Transverse colon (tissue), 4 donors: ENCODE data around the gene GNL2.

ENCODE experiments used
- EP300 ChIP-seq: sonication (generic); formaldehyde crosslinking; IDR thresholded peaks from one replicate; pipeline ENCODE4 v1.6.1; 2017; ENCODE audit warnings: antibody characterized with exemption, low read depth
- POLR2A ChIP-seq: fragments of 450-650 bp; IDR thresholded peaks from one replicate; pipeline ENCODE4 v1.6.1; 2016; ENCODE audit warnings: antibody characterized with exemption, mild to moderate bottlenecking, moderate library complexity
- POLR2AphosphoS5 ChIP-seq, 3 donors: sonication (generic); formaldehyde crosslinking; IDR thresholded peaks; one replicate each; pipeline ENCODE4 v1.6.1; 2016; ENCODE audit warnings: antibody characterized with exemption in 3 of 3
- TF ChIP-seq, protein P1 (sequence below), 5 experiments: fragments of 200-600 bp in 3 of 5; fragments of 450-650 bp in 2 of 5; sonication (generic) in 3 of 5; IDR thresholded peaks; 1 replicate in 2 of 5; 2 replicates in 3 of 5; pipeline ENCODE4 v1.5.1; 2016 to 2017; ENCODE audit warnings: antibody characterized with exemption in 5 of 5, inconsistent platforms in 3 of 5, mild to moderate bottlenecking in 2 of 5, moderate library complexity in 1 of 5

DNA sequence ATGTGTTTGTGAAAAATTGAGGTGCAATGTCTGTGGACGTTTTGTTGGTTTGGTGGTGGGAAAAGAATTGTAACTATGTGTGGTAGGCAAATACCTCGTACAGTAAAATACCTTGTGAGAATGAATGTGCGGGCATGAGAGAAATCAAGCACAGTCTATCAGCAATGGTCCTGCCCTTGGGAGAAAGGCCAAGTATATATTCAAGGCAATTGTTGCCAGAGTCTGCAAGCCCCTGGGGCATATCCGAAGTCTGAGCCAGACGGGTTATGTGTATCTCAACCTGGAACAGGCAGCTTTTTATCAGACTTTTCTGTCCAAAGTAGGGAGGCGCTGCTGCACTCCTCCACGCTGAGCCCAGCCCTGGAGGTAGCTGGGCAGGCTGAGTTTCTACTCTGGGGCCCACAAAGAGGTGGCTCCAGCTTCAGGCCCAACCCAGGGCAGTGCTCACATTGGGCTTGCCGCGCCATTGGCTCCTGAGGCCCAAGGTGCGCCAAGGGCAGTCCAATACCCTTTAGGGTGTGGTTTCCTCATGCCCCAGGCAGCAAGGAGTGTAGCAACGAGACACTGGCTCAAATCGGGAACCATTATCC lies 9.4 kb upstream of the GNL2 start:
- TF ChIP-seq, protein P1, sequence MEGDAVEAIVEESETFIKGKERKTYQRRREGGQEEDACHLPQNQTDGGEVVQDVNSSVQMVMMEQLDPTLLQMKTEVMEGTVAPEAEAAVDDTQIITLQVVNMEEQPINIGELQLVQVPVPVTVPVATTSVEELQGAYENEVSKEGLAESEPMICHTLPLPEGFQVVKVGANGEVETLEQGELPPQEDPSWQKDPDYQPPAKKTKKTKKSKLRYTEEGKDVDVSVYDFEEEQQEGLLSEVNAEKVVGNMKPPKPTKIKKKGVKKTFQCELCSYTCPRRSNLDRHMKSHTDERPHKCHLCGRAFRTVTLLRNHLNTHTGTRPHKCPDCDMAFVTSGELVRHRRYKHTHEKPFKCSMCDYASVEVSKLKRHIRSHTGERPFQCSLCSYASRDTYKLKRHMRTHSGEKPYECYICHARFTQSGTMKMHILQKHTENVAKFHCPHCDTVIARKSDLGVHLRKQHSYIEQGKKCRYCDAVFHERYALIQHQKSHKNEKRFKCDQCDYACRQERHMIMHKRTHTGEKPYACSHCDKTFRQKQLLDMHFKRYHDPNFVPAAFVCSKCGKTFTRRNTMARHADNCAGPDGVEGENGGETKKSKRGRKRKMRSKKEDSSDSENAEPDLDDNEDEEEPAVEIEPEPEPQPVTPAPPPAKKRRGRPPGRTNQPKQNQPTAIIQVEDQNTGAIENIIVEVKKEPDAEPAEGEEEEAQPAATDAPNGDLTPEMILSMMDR (IDR thresholded peaks at IDR 0.05), result no peak
- TF ChIP-seq POLR2A (no peak), POLR2AphosphoS5 (IDR thresholded peaks at IDR 0.05) (no peak), EP300 (no peak)
